NCI-H2029 (cell line): Measurements from ENCODE around the gene BTRC.

Experiments used
- DNase-seq: peaks from one replicate; lab custom pipeline; 2025; lab: John Stamatoyannopoulos, UW

Gene BTRC

GRCh38 chr10:101484175-101484745, 130.3 kb downstream of the BTRC start:
- DNase-seq = no peak

DNA sequence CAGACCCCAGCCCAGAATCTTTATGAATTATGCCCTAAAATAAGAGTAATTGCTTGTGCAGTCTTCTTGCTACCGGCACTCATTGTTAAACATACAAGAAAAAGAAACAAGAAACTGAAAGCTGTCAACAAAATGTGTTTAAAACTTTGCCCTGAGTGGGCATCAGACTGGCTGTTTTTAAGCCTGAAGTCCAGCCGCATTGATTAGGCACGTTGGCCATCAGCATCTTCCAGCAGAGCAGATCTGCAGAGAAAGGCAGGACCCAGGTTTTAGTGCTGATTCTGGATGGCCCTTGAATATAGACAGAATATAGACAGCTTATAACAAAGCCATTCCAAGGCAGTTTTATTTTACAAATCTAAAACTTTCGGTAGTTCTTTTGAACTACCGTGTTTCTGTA, 131.2 kb downstream of the BTRC start:
- no peak for DNase-seq

DNA sequence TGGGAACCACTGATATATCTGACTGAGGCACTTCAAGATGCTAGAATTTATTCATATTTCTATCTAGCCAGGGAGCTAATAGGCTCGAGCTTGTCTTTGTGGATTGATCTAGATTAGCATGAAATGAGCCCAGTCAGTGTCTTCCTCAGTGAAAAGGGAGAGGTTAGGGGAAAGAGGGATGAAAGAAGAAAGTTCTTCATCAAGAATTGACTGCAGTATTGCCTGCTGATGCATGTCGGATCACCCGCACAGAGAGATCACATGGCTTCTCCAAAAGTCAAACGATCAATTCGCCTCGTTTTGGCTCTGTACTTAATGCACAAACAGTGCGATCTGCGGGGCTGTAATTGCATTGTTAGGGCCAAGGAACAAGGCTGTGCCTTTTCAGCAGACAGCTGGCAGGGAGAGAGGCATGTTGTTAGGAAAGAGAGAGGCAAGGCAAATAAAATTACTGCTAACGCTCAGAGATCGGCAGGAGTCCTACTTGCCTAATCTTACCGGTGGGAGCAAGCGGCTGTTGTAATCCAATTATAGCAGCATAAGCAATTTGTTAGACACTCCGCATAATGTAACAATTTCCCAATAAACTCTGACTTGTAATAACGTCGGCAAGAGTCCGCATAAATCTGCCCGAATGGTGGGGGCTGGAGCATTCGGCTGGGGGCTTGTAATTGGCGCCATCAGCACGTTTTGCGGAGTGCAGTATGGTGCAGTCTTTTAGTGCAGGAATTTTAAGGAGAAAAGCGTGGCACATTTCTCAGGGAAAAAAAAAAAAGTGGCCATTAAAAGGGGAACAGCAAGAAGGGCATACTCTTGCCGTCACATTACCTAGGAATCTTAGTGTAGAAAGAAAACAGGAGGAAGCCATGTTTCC, 132.0 kb downstream of the BTRC start:
- no peak for DNase-seq

GRCh38 chr10:101487399-101487798, 133.4 kb downstream of the BTRC start:
- no peak for DNase-seq

- peak; percentile 34 for DNase-seq
These were observed 135.4 kb downstream of the BTRC start for GRCh38 chr10:101489355-101489754.

- DNase-seq = no peak
These were observed 136.1 kb downstream of the BTRC start for GRCh38 chr10:101490026-101490425.

- DNase-seq = no peak
These were observed 138.2 kb downstream of the BTRC start for GRCh38 chr10:101492205-101492604.

- no peak for DNase-seq
These were observed 138.8 kb downstream of the BTRC start for GRCh38 chr10:101492814-101493213.

DNA sequence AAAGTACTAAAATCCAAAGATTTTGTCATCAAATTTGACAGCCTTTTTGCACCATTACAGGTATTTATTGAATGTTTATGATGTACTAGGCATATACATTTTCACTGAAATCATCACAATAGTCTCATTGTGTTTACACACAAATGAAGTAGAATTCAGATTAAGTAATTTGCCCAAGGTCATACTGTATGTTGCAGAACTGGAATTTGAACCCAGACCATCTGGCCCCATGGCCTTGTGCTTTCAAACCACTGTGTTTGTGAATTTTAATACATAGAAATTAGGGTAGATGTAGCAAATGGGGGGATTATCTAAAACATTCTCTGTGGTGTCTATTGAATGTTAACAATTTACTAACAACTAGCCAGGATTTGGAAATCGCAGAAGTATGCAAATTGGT, 139.3 kb downstream of the BTRC start:
- DNase-seq = no peak

DNA sequence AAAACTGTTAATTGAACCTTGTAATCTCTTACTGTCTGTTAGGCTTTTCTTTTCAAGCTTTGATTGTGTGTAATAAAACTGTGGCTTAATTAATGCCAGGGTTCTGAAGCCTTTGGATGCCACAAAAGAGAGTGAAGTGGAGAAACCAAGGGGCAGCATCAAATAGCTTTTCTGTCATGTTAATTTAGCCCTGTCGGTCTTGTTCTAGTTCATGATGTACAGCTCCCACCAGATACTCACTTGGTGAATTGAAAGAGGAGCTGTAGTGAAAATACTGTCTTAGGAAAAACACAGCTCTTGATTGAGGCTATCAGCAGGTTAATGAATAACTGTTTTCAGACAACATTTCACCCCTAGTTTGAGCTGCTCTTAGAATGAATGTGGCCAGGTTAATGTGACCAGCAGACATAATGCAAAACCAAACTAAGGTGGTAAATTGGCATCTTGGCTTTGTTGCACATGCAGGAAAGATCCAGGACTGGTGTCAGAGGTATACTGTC, 139.9 kb downstream of the BTRC start:
- no peak for DNase-seq

DNA sequence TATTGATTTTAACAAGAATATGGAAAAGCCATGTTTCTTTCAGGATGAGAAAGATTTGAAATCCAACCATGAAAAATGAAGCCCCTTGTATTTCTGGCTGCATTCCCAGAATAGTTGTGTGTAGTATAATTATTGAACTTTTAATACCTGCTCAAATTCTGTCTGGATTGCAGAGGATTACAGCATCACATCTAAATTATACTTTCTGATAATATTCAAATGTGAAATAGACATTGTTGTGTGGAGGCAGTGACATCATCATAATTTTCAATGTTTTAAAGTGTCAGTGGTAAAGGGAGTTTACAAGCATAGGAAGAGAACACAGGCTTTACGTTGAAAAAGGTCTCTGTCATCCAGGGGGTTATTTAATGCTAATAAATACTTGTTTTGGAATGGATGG, 140.7 kb downstream of the BTRC start:
- DNase-seq = no peak

DNA sequence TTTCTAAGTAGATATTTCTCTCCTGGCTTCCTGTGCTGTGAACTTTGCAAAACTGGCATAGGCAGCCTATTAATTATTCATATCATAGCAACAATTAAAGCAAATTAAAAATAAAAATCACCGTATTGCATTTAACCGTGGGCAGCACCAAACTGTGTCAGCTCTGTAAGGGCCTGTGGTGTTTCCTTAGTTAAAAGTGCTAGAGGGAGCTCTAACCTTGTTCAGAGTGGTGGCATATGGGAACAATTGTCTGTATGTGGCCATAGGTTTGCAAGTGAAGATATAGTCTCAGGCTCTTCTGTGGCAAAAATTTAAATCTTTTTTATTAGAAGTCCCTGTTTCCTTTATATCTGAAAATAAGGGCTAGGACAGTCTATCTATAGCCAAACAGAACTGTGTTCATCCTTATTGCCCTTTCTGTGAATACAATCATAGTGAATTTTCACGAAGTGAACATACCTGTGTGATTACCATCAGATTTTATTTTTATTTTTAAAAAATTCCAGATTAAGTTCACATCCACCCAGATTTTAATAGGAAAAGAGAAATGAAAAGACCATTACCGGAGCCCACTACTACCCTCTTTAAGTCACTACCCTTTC, 141.5 kb downstream of the BTRC start:
- DNase-seq = no peak

- DNase-seq = no peak
These were observed 150.5 kb downstream of the BTRC start for GRCh38 chr10:101504438-101504837.

DNA sequence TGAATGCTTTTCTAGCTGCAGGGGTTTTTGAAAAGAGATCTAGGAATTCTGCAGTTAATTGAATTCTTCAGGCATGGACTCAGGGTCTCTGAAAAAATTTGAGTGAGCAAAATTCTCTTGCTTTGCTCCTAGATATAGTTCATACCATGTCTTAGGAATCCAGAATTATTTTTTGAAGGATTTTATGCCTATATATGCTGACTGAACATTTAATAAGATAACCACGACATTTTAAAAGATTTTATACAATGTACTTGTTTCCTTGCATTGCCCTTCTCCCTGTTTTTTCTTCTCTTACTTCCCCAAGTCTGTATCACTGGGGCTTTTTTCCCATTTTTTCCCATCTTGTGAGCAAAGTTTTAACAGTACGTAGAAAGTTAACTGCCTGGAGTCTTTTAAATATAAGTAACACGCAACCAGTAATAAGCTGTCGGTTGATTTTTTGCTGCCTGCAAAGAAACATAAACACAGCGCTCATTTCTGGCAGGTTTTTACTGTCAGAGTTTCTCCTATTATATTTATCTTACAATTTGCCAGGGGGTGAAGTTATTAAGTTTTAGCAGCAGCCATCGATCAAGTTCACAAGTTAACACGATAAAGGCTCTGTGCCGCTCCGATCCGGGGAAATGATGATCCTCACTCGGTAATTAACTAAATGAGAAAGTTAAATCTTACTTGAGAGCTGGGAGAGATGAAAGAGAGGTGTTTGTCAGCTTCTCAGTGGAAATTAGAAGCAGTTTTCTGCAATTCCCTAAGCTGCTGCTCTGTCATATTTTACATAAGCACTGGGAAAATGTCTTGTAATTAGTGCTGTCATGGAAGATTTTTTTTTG, 153.1 kb downstream of the BTRC start:
- DNase-seq = no peak

- no peak for DNase-seq
These were observed 153.9 kb downstream of the BTRC start for GRCh38 chr10:101507828-101508227.

GRCh38 chr10:101511938-101512337, 158.0 kb downstream of the BTRC start:
- DNase-seq = no peak

DNA sequence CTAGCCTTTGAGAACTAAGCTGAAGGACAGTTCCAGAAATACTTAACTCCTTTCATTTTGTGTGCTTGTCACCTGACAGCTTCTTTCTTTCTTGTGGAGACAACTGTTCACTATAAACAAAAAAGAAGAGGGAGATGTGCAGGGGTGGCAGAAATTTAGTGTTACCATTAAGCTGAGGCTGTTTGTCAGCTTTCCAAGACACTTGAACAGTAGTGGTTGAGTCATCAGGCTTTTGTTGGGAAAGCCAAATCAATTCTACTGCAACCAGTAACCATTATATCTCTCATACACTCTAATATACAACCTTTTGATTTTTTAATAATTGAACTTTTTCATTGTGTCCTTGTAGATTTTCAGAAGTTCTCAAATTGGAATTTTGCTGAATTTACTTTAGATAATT, 158.8 kb downstream of the BTRC start:
- DNase-seq = peak; percentile 15

GRCh38 chr10:101513733-101514132, 159.8 kb downstream of the BTRC start:
- no peak for DNase-seq

GRCh38 chr10:101525848-101526247, 171.9 kb downstream of the BTRC start:
- no peak for DNase-seq

GRCh38 chr10:101529207-101529606, 175.2 kb downstream of the BTRC start:
- DNase-seq = no peak

DNA sequence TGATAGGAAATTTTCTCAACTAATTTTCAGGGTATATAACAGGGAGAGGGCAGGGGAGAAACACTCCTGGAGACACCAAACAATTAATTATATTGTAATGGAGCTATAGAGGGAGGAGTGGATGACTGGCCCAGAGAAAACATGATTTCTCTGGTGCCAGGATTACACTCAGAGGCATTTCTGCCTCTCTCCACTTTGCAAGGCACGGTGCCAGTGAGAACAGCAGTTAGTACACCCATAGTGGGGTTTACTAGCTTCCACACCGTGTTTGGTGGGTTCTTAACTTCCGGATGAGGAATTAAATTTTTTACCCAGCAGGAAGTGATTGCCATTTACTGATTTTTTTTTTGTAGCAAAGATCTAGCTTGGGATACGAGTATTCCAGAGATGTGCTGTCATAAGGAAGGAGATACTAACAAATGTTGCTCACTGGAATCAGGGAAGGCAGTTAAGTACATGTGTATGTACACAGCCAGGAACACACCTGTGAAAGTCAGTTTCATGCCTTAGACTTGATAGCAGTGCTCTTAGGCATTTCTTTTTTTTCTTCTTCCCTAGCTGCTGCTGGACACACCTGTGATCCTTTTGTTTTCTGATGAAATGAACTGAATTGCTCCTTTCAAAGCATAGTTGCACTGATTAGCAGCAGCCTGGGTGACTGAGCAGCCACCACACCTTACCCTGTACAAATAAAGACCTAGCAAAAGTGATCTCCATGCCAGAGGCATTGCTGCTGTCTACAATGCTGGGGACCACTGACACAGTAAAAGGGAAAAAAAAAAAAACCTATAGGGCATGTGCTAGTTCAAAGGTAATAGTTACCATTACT, 176.0 kb downstream of the BTRC start:
- DNase-seq = no peak
